Thoracic aorta (tissue), 2 donors: Measurements from ENCODE around the gene C4BPB. TPM values are rescaled to one million over a fixed set of nuclear protein-coding genes. Genes with fewer than 3 reads are reported as not detected.

ENCODE experiments used
- ATAC-seq: fragments of 150-250 bp; one replicate; pipeline ENCODE4 v1.8.0; 2017; ENCODE audit warnings: low read depth; ENCODE audit not compliant: insufficient number of reproducible peaks, low FRiP score
- DNase-seq: peaks from one replicate; pipeline ENCODE4 v3.0.0-alpha.2; 2020; ENCODE audit warnings: low spot score
- H3K27ac ChIP-seq, 2 donors: fragments of 200-600 bp; sonication (generic); 1 replicate in 1 of 2; 2 replicates in 1 of 2; pipeline ENCODE4 v1.5.1; 2016; ENCODE audit warnings: mild to moderate bottlenecking in 2 of 2, moderate library complexity in 2 of 2
- H3K27me3 ChIP-seq: fragments of 200-600 bp; sonication (generic); replicated peaks from 2 replicates; pipeline ENCODE4 v1.6.0; 2016; ENCODE audit warnings: mild to moderate bottlenecking; ENCODE audit not compliant: insufficient read depth
- H3K36me3 ChIP-seq: fragments of 200-600 bp; sonication (generic); one replicate; pipeline ENCODE4 v1.5.1; 2016
- H3K4me1 ChIP-seq, 2 donors: fragments of 200-600 bp; sonication (generic); 1 replicate in 1 of 2; 2 replicates in 1 of 2; pipeline versions ENCODE4 v1.5.1 to v1.6.0; 2016; ENCODE audit warnings: low read depth in 2 of 2, mild to moderate bottlenecking in 1 of 2; ENCODE audit not compliant: control insufficient read depth in 1 of 2
- H3K4me3 ChIP-seq: fragments of 200-600 bp; sonication (generic); 2 replicates; pipeline ENCODE4 v1.5.1; 2016; ENCODE audit warnings: mild to moderate bottlenecking
- H3K9me3 ChIP-seq: fragments of 200-600 bp; sonication (generic); 2 replicates; pipeline ENCODE4 v1.5.1; 2016
- total RNA-seq, 2 donors: library from RNA; depleted of rRNA; stranded (reverse); fragments of >200 nt; gene quantifications; one replicate each; pipeline versions ENCODE4 v1.1.0 to v1.2.3, GENCODE V29; 2016
- TF ChIP-seq, protein P1 (sequence below): fragments of 200-600 bp; sonication (generic); IDR thresholded peaks from one replicate; pipeline ENCODE4 v1.5.1; 2019; ENCODE audit warnings: antibody characterized with exemption

Gene C4BPB
- total RNA-seq, 2 donors from 2014 or later: 0.54 to 3.7 TPM

DNA sequence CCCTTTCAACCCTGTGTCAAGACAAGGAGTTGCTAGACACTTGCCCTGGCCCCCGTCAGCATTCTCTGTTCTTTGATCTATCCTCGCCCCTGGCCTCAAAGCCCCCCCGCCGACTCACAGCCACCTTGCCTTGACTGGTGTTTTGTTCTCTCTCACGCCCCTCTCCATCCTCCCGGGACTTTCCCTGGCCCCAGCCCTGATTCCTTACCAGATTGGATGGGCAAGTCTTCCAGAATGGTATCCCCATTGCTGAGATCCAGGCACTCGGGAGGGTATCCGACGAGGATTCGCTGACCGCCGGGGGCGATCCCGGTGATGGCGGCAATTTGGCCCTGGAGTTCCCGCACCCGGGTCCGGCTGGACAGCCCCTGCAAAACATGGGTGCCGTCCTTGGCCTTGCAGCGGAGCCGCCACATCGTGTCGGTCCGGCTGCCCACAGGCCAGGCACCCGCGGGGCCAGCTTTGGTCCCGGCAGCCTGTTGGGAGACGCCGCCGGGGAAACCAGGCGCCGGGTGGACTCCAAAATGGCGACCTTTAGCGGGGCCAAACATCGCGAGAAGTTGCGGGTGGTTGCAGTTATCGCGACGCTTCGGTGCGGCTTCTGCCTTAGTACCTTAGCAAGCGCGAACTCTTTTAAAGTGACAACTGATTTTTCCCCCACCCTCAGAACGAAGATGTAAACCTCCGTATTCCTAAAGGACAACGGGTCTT lies 38.0 kb upstream of the C4BPB start:
- Histone ChIP-seq H3K4me1 (peaks cover 23 to 39% of the 10 kb centered on the region in 2 donors), H3K9me3 (no peaks in the 10 kb centered on the region), H3K4me3 (peak overlapping the region; percentile 92), H3K27me3 (no peaks in the 10 kb centered on the region), H3K36me3 (peaks cover 12% of the 10 kb centered on the region), H3K27ac (peak overlapping the region; percentile 76 to 80)
- TF ChIP-seq, protein P1, sequence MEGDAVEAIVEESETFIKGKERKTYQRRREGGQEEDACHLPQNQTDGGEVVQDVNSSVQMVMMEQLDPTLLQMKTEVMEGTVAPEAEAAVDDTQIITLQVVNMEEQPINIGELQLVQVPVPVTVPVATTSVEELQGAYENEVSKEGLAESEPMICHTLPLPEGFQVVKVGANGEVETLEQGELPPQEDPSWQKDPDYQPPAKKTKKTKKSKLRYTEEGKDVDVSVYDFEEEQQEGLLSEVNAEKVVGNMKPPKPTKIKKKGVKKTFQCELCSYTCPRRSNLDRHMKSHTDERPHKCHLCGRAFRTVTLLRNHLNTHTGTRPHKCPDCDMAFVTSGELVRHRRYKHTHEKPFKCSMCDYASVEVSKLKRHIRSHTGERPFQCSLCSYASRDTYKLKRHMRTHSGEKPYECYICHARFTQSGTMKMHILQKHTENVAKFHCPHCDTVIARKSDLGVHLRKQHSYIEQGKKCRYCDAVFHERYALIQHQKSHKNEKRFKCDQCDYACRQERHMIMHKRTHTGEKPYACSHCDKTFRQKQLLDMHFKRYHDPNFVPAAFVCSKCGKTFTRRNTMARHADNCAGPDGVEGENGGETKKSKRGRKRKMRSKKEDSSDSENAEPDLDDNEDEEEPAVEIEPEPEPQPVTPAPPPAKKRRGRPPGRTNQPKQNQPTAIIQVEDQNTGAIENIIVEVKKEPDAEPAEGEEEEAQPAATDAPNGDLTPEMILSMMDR: no peak
- ATAC-seq: peak; percentile 65
- peak; percentile 70 for DNase-seq

- no peaks in the 10 kb centered on the region for H3K9me3 ChIP-seq
- H3K4me1 ChIP-seq: peaks cover 19 to 35% of the 10 kb centered on the region in 2 donors
- DNase-seq: no peak
- TF ChIP-seq, protein P1: no peak
- H3K36me3 ChIP-seq: peaks cover 12% of the 10 kb centered on the region
- peak within 1 kb of the TSS; percentile 76 to 80 for H3K27ac ChIP-seq
- H3K27me3 ChIP-seq: no peaks in the 10 kb centered on the region
- peak; percentile 11 for ATAC-seq
- H3K4me3 ChIP-seq: peak within 1 kb of the TSS; percentile 92
Measured at GRCh38 chr1:207051191-207051943, 37.3 kb upstream of the C4BPB start, which contains the start of gene YOD1. TSS of gene YOD1 (minus strand) at chr1:207051208. CDS start at chr1:207051030, 178 bp downstream.

- peaks cover 9% of the 10 kb centered on the region for H3K36me3 ChIP-seq
- DNase-seq (peak; percentile 86), ATAC-seq (peak; percentile 89)
- TF ChIP-seq, protein P1: peak; percentile 44
- H3K27ac ChIP-seq: peak within 1 kb of the TSS; percentile 75 to 78
- no peaks in the 10 kb centered on the region for H3K27me3 ChIP-seq
- H3K4me1 ChIP-seq: peaks cover 9 to 20% of the 10 kb centered on the region in 2 donors
- peak within 1 kb of the TSS; percentile 83 for H3K4me3 ChIP-seq
- no peaks in the 10 kb centered on the region for H3K9me3 ChIP-seq
Measured at GRCh38 chr1:207052911-207053769, 35.5 kb upstream of the C4BPB start, which contains the start of gene PFKFB2. TSS of gene PFKFB2 (plus strand) at chr1:207053275. CDS start at chr1:207054718, 1,443 bp downstream.

DNA sequence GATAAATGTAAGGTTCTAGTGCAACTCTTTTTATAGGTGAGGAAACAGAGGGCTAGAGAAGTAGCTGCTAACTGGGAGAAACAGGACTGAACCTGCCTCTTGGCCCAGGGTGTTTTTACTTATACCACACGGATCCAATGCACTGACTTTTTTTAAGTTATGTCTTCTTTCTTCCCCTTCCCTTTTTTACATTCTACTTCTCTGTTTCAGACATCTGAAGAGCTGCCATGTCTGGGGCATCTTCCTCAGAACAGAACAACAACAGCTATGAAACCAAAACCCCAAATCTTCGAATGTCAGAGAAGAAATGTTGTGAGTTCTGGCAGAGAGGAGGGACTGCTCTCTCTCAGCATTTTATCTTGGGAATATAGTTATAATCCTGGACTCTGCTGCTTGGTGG lies 34.2 kb upstream of the C4BPB start:
- peak overlapping the region in 1 of 2 donors; percentile 19 for H3K27ac ChIP-seq
- peaks cover 7 to 17% of the 10 kb centered on the region in 2 donors for H3K4me1 ChIP-seq
- TF ChIP-seq, protein P1: no peak
- no peak overlapping the region for H3K4me3 ChIP-seq
- no peak for DNase-seq
- H3K9me3 ChIP-seq: no peaks in the 10 kb centered on the region
- H3K36me3 ChIP-seq: no peaks in the 10 kb centered on the region
- no peaks in the 10 kb centered on the region for H3K27me3 ChIP-seq
- ATAC-seq: no peak
